ENCODE measurements around the gene ATG4C.

ATG4C gene

GRCh38 chr1:62877579-62877978, 93.6 kb downstream of the ATG4C start:
- ATAC-seq (ENCODE audit: insufficient read depth, low read depth) (no peak), DNase-seq (no peak)
- no peak overlapping the region for H2AFZ ChIP-seq (ENCODE audit: low read depth, low read length)
- H3K4me3 ChIP-seq (ENCODE audit: low read depth in 1 of 2, low read length in 2 of 2), result no peak overlapping the region
- H3K79me2 ChIP-seq (ENCODE audit: insufficient read depth, low read length), result no peaks in the 10 kb centered on the region
- H3K9ac ChIP-seq (ENCODE audit: low read depth, low read length), result no peak overlapping the region
- no peak overlapping the region for H3K4me2 ChIP-seq (ENCODE audit: insufficient read depth, low read length)
- no peaks in the 10 kb centered on the region for H3K9me3 ChIP-seq (ENCODE audit: insufficient read depth, low read length, severe bottlenecking)
- no peaks in the 10 kb centered on the region for H3K4me1 ChIP-seq (ENCODE audit: insufficient read depth, low read length)
- no peaks in the 10 kb centered on the region for H4K20me1 ChIP-seq (ENCODE audit: insufficient read depth, low read length)
- H3K36me3 ChIP-seq (ENCODE audit: insufficient read depth, low read length), result no peaks in the 10 kb centered on the region
- no peak for TF ChIP-seq CTCF (IDR thresholded peaks at IDR 0.05; ENCODE audit: borderline replicate concordance, extremely low read depth, low read length, poor library complexity, severe bottlenecking)
- no peak for TF ChIP-seq EZH2 (IDR thresholded peaks at IDR 0.05; ENCODE audit: borderline replicate concordance, low read depth, low read length, severe bottlenecking)
- H3K27me3 ChIP-seq (ENCODE audit: insufficient read depth, low read length, poor library complexity), result peaks cover 17% of the 10 kb centered on the region
- no peak overlapping the region for H3K27ac ChIP-seq (ENCODE audit: low read length)

- Histone ChIP-seq H3K4me2 (ENCODE audit: insufficient read depth, low read length) (no peak overlapping the region), H3K9me3 (ENCODE audit: insufficient read depth, low read length, severe bottlenecking) (no peaks in the 10 kb centered on the region), H3K36me3 (ENCODE audit: insufficient read depth, low read length) (no peaks in the 10 kb centered on the region), H3K79me2 (ENCODE audit: insufficient read depth, low read length) (no peaks in the 10 kb centered on the region), H2AFZ (ENCODE audit: low read depth, low read length) (no peak overlapping the region), H3K4me1 (ENCODE audit: insufficient read depth, low read length) (no peaks in the 10 kb centered on the region), H3K4me3 (ENCODE audit: low read depth in 1 of 2, low read length in 2 of 2) (no peak overlapping the region), H3K9ac (ENCODE audit: low read depth, low read length) (no peak overlapping the region), H3K27me3 (ENCODE audit: insufficient read depth, low read length, poor library complexity) (peaks cover 17% of the 10 kb centered on the region), H4K20me1 (ENCODE audit: insufficient read depth, low read length) (no peaks in the 10 kb centered on the region), H3K27ac (ENCODE audit: low read length) (no peak overlapping the region)
- DNase-seq (no peak), ATAC-seq (ENCODE audit: insufficient read depth, low read depth) (no peak)
- TF ChIP-seq EZH2 (IDR thresholded peaks at IDR 0.05; ENCODE audit: borderline replicate concordance, low read depth, low read length, severe bottlenecking), result no peak
- TF ChIP-seq CTCF (IDR thresholded peaks at IDR 0.05; ENCODE audit: borderline replicate concordance, extremely low read depth, low read length, poor library complexity, severe bottlenecking), result no peak
Measured at GRCh38 chr1:62879962-62880361, 96.0 kb downstream of the ATG4C start.

GRCh38 chr1:62882201-62883104, 98.5 kb downstream of the ATG4C start:
- Histone ChIP-seq H3K9me3 (ENCODE audit: insufficient read depth, low read length, severe bottlenecking) (no peaks in the 10 kb centered on the region), H2AFZ (ENCODE audit: low read depth, low read length) (no peak overlapping the region), H3K4me3 (ENCODE audit: low read depth in 1 of 2, low read length in 2 of 2) (no peak overlapping the region), H3K4me2 (ENCODE audit: insufficient read depth, low read length) (no peak overlapping the region), H3K4me1 (ENCODE audit: insufficient read depth, low read length) (no peaks in the 10 kb centered on the region), H3K27ac (ENCODE audit: low read length) (no peak overlapping the region), H3K79me2 (ENCODE audit: insufficient read depth, low read length) (no peaks in the 10 kb centered on the region), H4K20me1 (ENCODE audit: insufficient read depth, low read length) (no peaks in the 10 kb centered on the region), H3K36me3 (ENCODE audit: insufficient read depth, low read length) (no peaks in the 10 kb centered on the region), H3K9ac (ENCODE audit: low read depth, low read length) (no peak overlapping the region), H3K27me3 (ENCODE audit: insufficient read depth, low read length, poor library complexity) (peaks cover 18% of the 10 kb centered on the region)
- ATAC-seq (ENCODE audit: insufficient read depth, low read depth) (no peak), DNase-seq (no peak)
- TF ChIP-seq EZH2 (IDR thresholded peaks at IDR 0.05; ENCODE audit: borderline replicate concordance, low read depth, low read length, severe bottlenecking), result no peak
- no peak for TF ChIP-seq CTCF (IDR thresholded peaks at IDR 0.05; ENCODE audit: borderline replicate concordance, extremely low read depth, low read length, poor library complexity, severe bottlenecking)

Measured in DND-41 (cell line).